ENCODE measurements around the gene TP53INP2. TPM values are rescaled to one million over a fixed set of nuclear protein-coding genes. Genes with fewer than 3 reads are reported as not detected.

TP53INP2 gene
- total and polyA plus RNA-seq, 8 donors, result 8.4 to 63.1 (median 26.5) TPM

GRCh38 chr20:34676642-34677373 is 27.3 kb upstream of the TP53INP2 start, which contains the start of gene PIGU:
TSS of gene PIGU (minus strand) at chr20:34677092. CDS start at chr20:34677085, 7 bp downstream.
- Histone ChIP-seq H3K36me3 (no peaks in the 10 kb centered on the region), H3K4me3 (peak within 1 kb of the TSS; percentile 68 to 99 (median 84)), H3K4me1 (peaks cover 3 to 19% (median 18%) of the 10 kb centered on the region in 4 donors), H3K27ac (peak within 1 kb of the TSS; percentile 69 to 86 (median 77)), H3K27me3 (no peaks in the 10 kb centered on the region), H3K9me3 (no peaks in the 10 kb centered on the region)
- TF ChIP-seq POLR2A (IDR thresholded peaks at IDR 0.05) (no peak), POLR2AphosphoS5 (IDR thresholded peaks at IDR 0.05) (peak; percentile 78 to 95 (median 84))
- TF ChIP-seq, protein P1, sequence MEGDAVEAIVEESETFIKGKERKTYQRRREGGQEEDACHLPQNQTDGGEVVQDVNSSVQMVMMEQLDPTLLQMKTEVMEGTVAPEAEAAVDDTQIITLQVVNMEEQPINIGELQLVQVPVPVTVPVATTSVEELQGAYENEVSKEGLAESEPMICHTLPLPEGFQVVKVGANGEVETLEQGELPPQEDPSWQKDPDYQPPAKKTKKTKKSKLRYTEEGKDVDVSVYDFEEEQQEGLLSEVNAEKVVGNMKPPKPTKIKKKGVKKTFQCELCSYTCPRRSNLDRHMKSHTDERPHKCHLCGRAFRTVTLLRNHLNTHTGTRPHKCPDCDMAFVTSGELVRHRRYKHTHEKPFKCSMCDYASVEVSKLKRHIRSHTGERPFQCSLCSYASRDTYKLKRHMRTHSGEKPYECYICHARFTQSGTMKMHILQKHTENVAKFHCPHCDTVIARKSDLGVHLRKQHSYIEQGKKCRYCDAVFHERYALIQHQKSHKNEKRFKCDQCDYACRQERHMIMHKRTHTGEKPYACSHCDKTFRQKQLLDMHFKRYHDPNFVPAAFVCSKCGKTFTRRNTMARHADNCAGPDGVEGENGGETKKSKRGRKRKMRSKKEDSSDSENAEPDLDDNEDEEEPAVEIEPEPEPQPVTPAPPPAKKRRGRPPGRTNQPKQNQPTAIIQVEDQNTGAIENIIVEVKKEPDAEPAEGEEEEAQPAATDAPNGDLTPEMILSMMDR (IDR thresholded peaks at IDR 0.05), result peak in 3 of 7 experiments; percentile 26 to 53 (median 31)
- peak; percentile 97 to 99 for DNase-seq
- 0 to 1% (median 0%) methylated on average over 27 to 64 of the region's 64 CpGs for WGBS, 5 donors
- intact Hi-C loops (cut with DNase I; ENCODE audit: low total_unique reads), result no loop called here

GRCh38 chr20:34680586-34681175 is 23.5 kb upstream of the TP53INP2 start:
- H3K4me1 ChIP-seq, result peaks cover 3 to 16% (median 15%) of the 10 kb centered on the region in 4 donors
- H3K27me3 ChIP-seq, result no peaks in the 10 kb centered on the region
- no peak overlapping the region for H3K4me3 ChIP-seq
- H3K36me3 ChIP-seq, result no peaks in the 10 kb centered on the region
- intact Hi-C loops (cut with DNase I; ENCODE audit: low total_unique reads), result no loop called here
- no peak for DNase-seq
- H3K9me3 ChIP-seq, result no peaks in the 10 kb centered on the region
- H3K27ac ChIP-seq, result no peak overlapping the region
- TF ChIP-seq POLR2A (IDR thresholded peaks at IDR 0.05) (no peak), EP300 (IDR thresholded peaks at IDR 0.05) (no peak), POLR2AphosphoS5 (IDR thresholded peaks at IDR 0.05) (no peak)
- TF ChIP-seq, protein P1 (IDR thresholded peaks at IDR 0.05), result no peak

DNA sequence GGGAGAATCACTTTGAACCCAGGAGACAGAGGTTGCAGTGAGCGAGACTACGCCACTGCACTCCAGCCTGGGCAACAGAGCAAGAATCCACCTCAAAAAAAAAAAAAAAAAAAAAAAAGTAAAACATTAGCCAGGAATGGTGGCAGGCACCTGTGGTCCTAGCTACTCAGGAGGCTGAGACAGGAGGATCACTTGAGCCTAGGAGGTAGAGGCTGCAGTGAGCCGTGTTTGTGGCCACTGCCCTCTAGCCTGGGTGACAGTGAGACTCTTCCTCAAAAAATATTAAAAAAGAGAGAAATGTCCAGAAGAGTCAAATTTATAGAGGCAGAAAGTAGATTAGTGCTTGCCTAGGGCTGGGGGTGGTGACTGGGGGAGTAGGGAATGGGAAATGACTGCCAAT is 20.5 kb upstream of the TP53INP2 start:
- TF ChIP-seq, protein P1 (IDR thresholded peaks at IDR 0.05), result no peak
- TF ChIP-seq POLR2A (IDR thresholded peaks at IDR 0.05) (no peak), EP300 (IDR thresholded peaks at IDR 0.05) (no peak), POLR2AphosphoS5 (IDR thresholded peaks at IDR 0.05) (no peak)
- Histone ChIP-seq H3K36me3 (no peaks in the 10 kb centered on the region), H3K4me3 (no peak overlapping the region), H3K27me3 (no peaks in the 10 kb centered on the region), H3K4me1 (no peaks in the 10 kb centered on the region), H3K27ac (no peak overlapping the region), H3K9me3 (no peaks in the 10 kb centered on the region)
- WGBS, 5 donors, result 81 to 96% (median 91%) methylated on average over 3 of the region's 3 CpGs
- DNase-seq, result no peak
- intact Hi-C loops (cut with DNase I; ENCODE audit: low total_unique reads), result no loop called here

DNA sequence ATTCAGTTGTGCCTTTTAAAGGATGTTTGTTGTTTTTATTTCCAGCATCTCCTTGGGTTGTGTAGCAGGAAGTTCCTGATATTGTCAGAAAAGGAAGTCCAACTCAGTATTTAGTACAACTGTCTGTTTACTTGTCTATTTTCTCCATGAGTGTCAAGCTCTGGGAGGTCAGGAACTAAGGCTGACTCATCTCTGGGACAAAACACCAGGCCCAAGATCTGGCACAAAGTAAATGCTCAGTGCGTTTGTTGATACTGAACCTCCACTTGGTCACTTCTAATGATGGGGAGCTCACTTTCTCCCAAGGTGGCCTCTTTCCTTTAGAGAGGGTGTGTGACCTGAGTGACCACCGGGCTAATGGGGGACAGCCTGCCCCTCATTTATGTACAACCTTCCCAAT is 14.7 kb upstream of the TP53INP2 start:
- Histone ChIP-seq H3K27me3 (no peaks in the 10 kb centered on the region), H3K36me3 (no peaks in the 10 kb centered on the region), H3K4me3 (no peak overlapping the region), H3K4me1 (no peaks in the 10 kb centered on the region), H3K27ac (no peak overlapping the region), H3K9me3 (no peaks in the 10 kb centered on the region)
- no peak for TF ChIP-seq EP300 (IDR thresholded peaks at IDR 0.05)
- 72 to 85% (median 74%) methylated on average over 2 of the region's 2 CpGs for WGBS, 5 donors
- intact Hi-C loops (cut with DNase I; ENCODE audit: low total_unique reads), result no loop called here
- no peak for DNase-seq

GRCh38 chr20:34691838-34692237 is 12.3 kb upstream of the TP53INP2 start:
- intact Hi-C loops (cut with DNase I; ENCODE audit: low total_unique reads), result loop anchor here (10.0 kb wide), 1 partner anchor 117 kb away; no protein-coding TSS in a partner anchor
- no peak overlapping the region for H3K27ac ChIP-seq
- H3K36me3 ChIP-seq, result no peaks in the 10 kb centered on the region
- 79 to 87% (median 83%) methylated on average over 3 of the region's 3 CpGs for WGBS, 5 donors
- no peak for TF ChIP-seq EP300 (IDR thresholded peaks at IDR 0.05)
- no peak for TF ChIP-seq POLR2AphosphoS5 (IDR thresholded peaks at IDR 0.05)
- no peak for TF ChIP-seq POLR2A (IDR thresholded peaks at IDR 0.05)
- TF ChIP-seq, protein P1 (IDR thresholded peaks at IDR 0.05), result no peak
- no peaks in the 10 kb centered on the region for H3K27me3 ChIP-seq
- no peaks in the 10 kb centered on the region for H3K4me1 ChIP-seq
- H3K4me3 ChIP-seq, result no peak overlapping the region
- no peaks in the 10 kb centered on the region for H3K9me3 ChIP-seq
- no peak for DNase-seq
